HCT116 (cell line): Measurements from ENCODE around the gene ETHE1. TPM values are rescaled to one million over a fixed set of nuclear protein-coding genes. Genes with fewer than 3 reads are reported as not detected.

Source experiments
- ATAC-seq: fragments of 200-7000 bp; cut with Tn5 transposase; 2 replicates; pipeline ENCODE4 v1.9.1; 2020; ENCODE audit warnings: mild to moderate bottlenecking, moderate library complexity
- BruUV-seq: library from RNA; stranded (reverse); fragments of 400-500 nt; replicated peaks from 2 replicates; lab custom pipeline; 2021; lab: Mats Ljungman, UMichigan
- CTCF ChIA-PET: fragments of 300-600 bp; sonication (Branson Sonifier 250); formaldehyde crosslinking; loops from one replicate; lab custom pipeline; 2021; ENCODE audit warnings: antibody characterized with exemption; lab: Charles Lee
- POLR2A ChIA-PET: fragments of 300-600, 350-600 bp; sonication (Branson Sonifier 250); formaldehyde crosslinking; loops from one replicate; lab custom pipeline; 2021; ENCODE audit warnings: antibody characterized with exemption; lab: Charles Lee
- RAD21 ChIA-PET, 2 experiments: fragments of 300-600 bp; sonication (Branson Sonifier 250); formaldehyde crosslinking; loops; one replicate each; lab custom pipeline; 2023; ENCODE audit warnings: low total read pairs in 2 of 2; ENCODE audit not compliant: uncharacterized antibody in 2 of 2, unreplicated experiment in 2 of 2, low non-redundant PET in 1 of 2; lab: Charles Lee
- DNase-seq: peaks from one replicate; pipeline ENCODE4 v3.0.0-alpha.2; 2010; ENCODE audit warnings: low read depth, low spot score
- H2AFZ ChIP-seq: fragments of 200-600 bp; shearing (Covaris generic), sonication (generic); 2 replicates; pipeline ENCODE4 v1.6.1; 2017; ENCODE audit warnings: low read depth, mixed run types, mixed read lengths, antibody characterized with exemption, low read length; ENCODE audit not compliant: poor library complexity, severe bottlenecking
- H3K27ac ChIP-seq: 2 replicates; pipeline ENCODE4 v1.5.1; 2012; ENCODE audit warnings: low read depth, low read length
- H3K27me3 ChIP-seq: fragments of 200-600 bp; sonication (generic); 2 replicates; pipeline ENCODE4 v1.6.1; 2016; ENCODE audit warnings: mixed run types, low read length, mixed read lengths; ENCODE audit not compliant: insufficient read depth
- H3K36me3 ChIP-seq, 2 experiments: fragments of 200-500 bp in 1 of 2; fragments of 200-600 bp in 1 of 2; sonication (Bioruptor generic) in 1 of 2; sonication (generic) in 1 of 2; 2 replicates each; pipeline versions ENCODE4 v1.5.1 to v1.6.1; 2014 to 2016; ENCODE audit warnings: low read length in 2 of 2, inconsistent platforms in 1 of 2, mixed read lengths in 1 of 2, mixed run types in 1 of 2; ENCODE audit not compliant: insufficient read depth in 2 of 2, control insufficient read depth in 1 of 2
- H3K4me1 ChIP-seq, 2 experiments: fragments of 200-600 bp in 1 of 2; sonication (generic) in 1 of 2; 2 replicates each; pipeline versions ENCODE4 v1.5.1 to v1.6.1; 2012 to 2017; ENCODE audit warnings: low read length in 2 of 2, inconsistent platforms in 1 of 2, mild to moderate bottlenecking in 1 of 2, mixed read lengths in 1 of 2, mixed run types in 1 of 2, moderate library complexity in 1 of 2; ENCODE audit not compliant: insufficient read depth in 2 of 2, control insufficient read depth in 1 of 2
- H3K4me2 ChIP-seq: fragments of 200-600 bp; sonication (generic); 2 replicates; pipeline ENCODE4 v1.6.1; 2017; ENCODE audit warnings: mixed run types, low read length, mixed read lengths
- H3K4me3 ChIP-seq, 2 experiments: fragments of 200-600 bp in 1 of 2; sonication (generic) in 1 of 2; replicated peaks in 1 of 2; 2 replicates each; pipeline ENCODE4 v1.5.1; 2011 to 2016; ENCODE audit warnings: low read length in 2 of 2, control low read depth in 1 of 2, low read depth in 1 of 2, mild to moderate bottlenecking in 1 of 2, mixed read lengths in 1 of 2, mixed run types in 1 of 2
- H3K79me2 ChIP-seq: fragments of 200-600 bp; sonication (generic); 2 replicates; pipeline ENCODE4 v1.6.1; 2017; ENCODE audit warnings: mild to moderate bottlenecking, mixed run types, low read length, moderate library complexity, mixed read lengths; ENCODE audit not compliant: insufficient read depth
- H3K9ac ChIP-seq: fragments of 200-600 bp; sonication (generic); 2 replicates; pipeline ENCODE4 v1.6.1; 2016; ENCODE audit warnings: low read length, mixed read lengths
- H3K9me2 ChIP-seq: fragments of 200-600 bp; sonication (generic), shearing (Covaris generic); 2 replicates; pipeline ENCODE4 v1.6.1; 2017; ENCODE audit warnings: mixed run types, mild to moderate bottlenecking, moderate library complexity; ENCODE audit not compliant: insufficient read depth
- H3K9me3 ChIP-seq, 2 experiments: fragments of 200-500 bp in 1 of 2; fragments of 200-600 bp in 1 of 2; sonication (Bioruptor generic) in 1 of 2; sonication (generic) in 1 of 2; 2 replicates each; pipeline ENCODE4 v1.6.1; 2014 to 2017; ENCODE audit warnings: low read length in 2 of 2, mixed read lengths in 2 of 2, inconsistent platforms in 1 of 2, low read depth in 1 of 2, mild to moderate bottlenecking in 1 of 2, mixed run types in 1 of 2, moderate library complexity in 1 of 2; ENCODE audit not compliant: control insufficient read depth in 1 of 2, insufficient read depth in 1 of 2
- H4K20me1 ChIP-seq: fragments of 200-600 bp; sonication (generic), shearing (Covaris generic); 2 replicates; pipeline ENCODE4 v1.6.1; 2017; ENCODE audit warnings: mixed run types, mild to moderate bottlenecking, moderate library complexity; ENCODE audit not compliant: insufficient read depth
- CEBPB ChIP-seq: IDR thresholded peaks from 2 replicates; pipeline ENCODE4 v1.6.1; 2012; ENCODE audit warnings: low read depth
- ELF1 ChIP-seq: IDR thresholded peaks from 2 replicates; pipeline ENCODE4 v1.6.1; 2012; ENCODE audit warnings: low read depth, borderline replicate concordance
- EZH2phosphoT487 ChIP-seq: fragments of 200-600 bp; IDR thresholded peaks from 2 replicates; pipeline ENCODE4 v1.6.1; 2018; ENCODE audit warnings: antibody characterized with exemption, borderline replicate concordance
- MAX ChIP-seq: IDR thresholded peaks from 2 replicates; pipeline ENCODE4 v1.6.1; 2012
- POLR2AphosphoS5 ChIP-seq: IDR thresholded peaks from 2 replicates; pipeline ENCODE4 v1.6.1; 2011; ENCODE audit warnings: mild to moderate bottlenecking, low read depth, low read length, moderate library complexity
- RAD21 ChIP-seq: IDR thresholded peaks from 2 replicates; pipeline ENCODE4 v1.6.1; 2012; ENCODE audit warnings: low read depth, mild to moderate bottlenecking
- SIN3A ChIP-seq: IDR thresholded peaks from 2 replicates; pipeline ENCODE4 v1.6.1; 2012; ENCODE audit warnings: low read depth
- SP1 ChIP-seq: IDR thresholded peaks from 2 replicates; pipeline ENCODE4 v1.6.1; 2012; ENCODE audit warnings: low read depth
- SRF ChIP-seq: IDR thresholded peaks from 2 replicates; pipeline ENCODE4 v1.6.1; 2012; ENCODE audit warnings: low read depth
- ZNF274 ChIP-seq: fragments of 200-500 bp; sonication (Bioruptor generic); IDR thresholded peaks from 2 replicates; pipeline ENCODE4 v1.6.1; 2014; ENCODE audit warnings: mild to moderate bottlenecking, low read depth, low read length, inconsistent platforms
- intact Hi-C: fragments of 100-400 bp; cut with micrococcal nuclease; formaldehyde crosslinking; loops from 2 replicates; pipeline ENCODE4 v1.10.0; 2022
- total RNA-seq: library from RNA; stranded (reverse); gene quantifications from one replicate; pipeline ENCODE4 v1.2.1, GENCODE V29; 2021; ENCODE audit not compliant: unreplicated experiment
- TF ChIP-seq, protein P1 (sequence below): IDR thresholded peaks from 2 replicates; pipeline ENCODE4 v1.6.1; 2012
- TF ChIP-seq, protein P2 (sequence below): IDR thresholded peaks from 2 replicates; pipeline ENCODE4 v1.6.1; 2012; ENCODE audit warnings: low read depth

Gene ETHE1
- total RNA-seq, 1 experiment from 2014 or later = 64.3 TPM

GRCh38 chr19:43525836-43526771, 897 bp downstream of the ETHE1 start:
- peaks cover 41% of the 10 kb centered on the region for H3K79me2 ChIP-seq
- ChIA-PET RAD21 (no interaction called here), CTCF (interaction anchor here (1.2 to 2.3 kb wide), 2 partner anchors 68 to 79 kb away, joined by 4 to 11 read pairs; no protein-coding TSS in a partner anchor), POLR2A (interaction anchor here (1.6 kb wide), 1 partner anchor 92 kb away, joined by 3 read pairs; no protein-coding TSS in a partner anchor)
- H3K9me2 ChIP-seq = no peaks in the 10 kb centered on the region
- H3K27me3 ChIP-seq = no peaks in the 10 kb centered on the region
- H4K20me1 ChIP-seq = no peaks in the 10 kb centered on the region
- intact Hi-C loops = loop anchor here (2.0 kb wide), 1 partner anchor 71 kb away; the partner anchor contains the start of genes IRGQ and ZNF576
- ATAC-seq (peak; percentile 12), DNase-seq (no peak)
- peak overlapping the region; percentile 87 to 100 for H3K4me3 ChIP-seq
- TF ChIP-seq SIN3A (no peak), POLR2AphosphoS5 (peak; percentile 5; the same call in 1 of the 2 replicates)
- H3K36me3 ChIP-seq = no peaks in the 10 kb centered on the region; a peak in 1 of 4 replicates
- H3K4me2 ChIP-seq = peak overlapping the region; percentile 94
- H3K9ac ChIP-seq = peak overlapping the region; percentile 93
- H3K27ac ChIP-seq = peak overlapping the region; percentile 76
- no peaks in the 10 kb centered on the region for H3K9me3 ChIP-seq
- H3K4me1 ChIP-seq = peaks cover 34 to 68% of the 10 kb centered on the region in 2 experiments
- no peak overlapping the region for H2AFZ ChIP-seq
- no TSS peak for BruUV-seq

DNA sequence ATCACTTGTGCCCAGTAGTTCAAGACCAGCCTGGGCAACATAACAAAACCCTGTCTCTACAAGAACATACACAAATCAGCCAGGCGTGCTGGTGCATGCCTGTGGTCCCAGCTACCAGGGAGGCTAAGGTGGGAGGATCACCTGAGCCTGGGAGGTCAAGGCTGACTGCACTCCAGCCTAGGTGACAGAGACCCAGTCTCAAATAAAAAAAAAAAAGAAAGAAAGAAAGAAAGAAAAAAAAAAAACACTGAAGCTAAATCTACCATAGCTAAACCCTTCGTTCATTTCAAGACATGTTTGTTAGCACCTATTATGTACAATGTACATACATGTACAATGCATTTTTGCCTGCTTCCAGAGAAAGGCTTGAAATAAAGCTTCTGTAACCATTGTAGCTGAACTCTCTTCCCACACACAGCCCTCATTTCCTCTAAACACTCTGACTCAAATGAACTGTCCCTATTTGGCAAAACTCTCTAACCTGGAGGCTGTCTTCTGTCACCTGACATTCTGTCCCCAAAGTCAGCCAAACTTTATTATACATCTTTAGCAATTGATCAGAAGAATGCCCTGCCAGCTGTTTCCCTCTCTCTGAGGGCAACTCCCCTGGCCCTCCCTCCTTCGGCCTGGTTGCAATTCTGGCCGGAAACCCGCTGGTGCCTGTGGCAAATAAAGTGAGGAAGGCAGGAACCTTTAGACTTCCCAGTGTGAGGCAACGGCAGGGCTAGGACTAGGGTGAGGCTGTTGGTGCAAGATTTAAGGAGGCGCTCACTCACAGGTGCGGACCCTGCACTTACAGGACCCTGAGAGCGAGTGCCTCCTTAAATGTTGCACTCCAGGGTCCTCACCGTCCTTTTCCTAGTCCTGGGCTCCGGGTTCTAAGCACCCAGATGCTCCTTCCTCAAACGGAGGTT, 1.8 kb downstream of the ETHE1 start:
- Histone ChIP-seq H3K4me3 (peak overlapping the region; percentile 87 to 100), H3K36me3 (no peaks in the 10 kb centered on the region; a peak in 1 of 4 replicates), H3K9me2 (no peaks in the 10 kb centered on the region), H3K4me2 (peak overlapping the region; percentile 94), H2AFZ (no peak overlapping the region), H3K9me3 (no peaks in the 10 kb centered on the region), H3K9ac (peak overlapping the region; percentile 93), H4K20me1 (no peaks in the 10 kb centered on the region), H3K79me2 (peaks cover 41% of the 10 kb centered on the region), H3K4me1 (peaks cover 34 to 64% of the 10 kb centered on the region in 2 experiments), H3K27me3 (no peaks in the 10 kb centered on the region), H3K27ac (peak overlapping the region; percentile 76)
- BruUV-seq = no TSS peak
- POLR2A ChIA-PET = interaction anchor here (1.1 kb wide), 1 partner anchor 86 kb away, joined by 5 read pairs; no protein-coding TSS in a partner anchor
- intact Hi-C loops = no loop called here
- RAD21 ChIA-PET = interaction anchor here (0.7 to 1.5 kb wide), 2 partner anchors 78 to 243 kb away, joined by 3 to 5 read pairs; no protein-coding TSS in a partner anchor
- CTCF ChIA-PET = interaction anchor here (1.0 to 2.3 kb wide), 4 partner anchors 28 to 78 kb away, joined by 3 to 11 read pairs (median 4); no protein-coding TSS in a partner anchor
- ATAC-seq (peak; percentile 63), DNase-seq (peak; percentile 57)
- no peak for TF ChIP-seq ZNF274
- no peak for TF ChIP-seq SRF
- peak; percentile 39; the same call in 1 of the 2 replicates for TF ChIP-seq MAX
- TF ChIP-seq EZH2phosphoT487 = no peak
- peak; percentile 82 for TF ChIP-seq SP1
- peak; percentile 72; the same call in 1 of the 2 replicates for TF ChIP-seq CEBPB
- TF ChIP-seq, protein P1, sequence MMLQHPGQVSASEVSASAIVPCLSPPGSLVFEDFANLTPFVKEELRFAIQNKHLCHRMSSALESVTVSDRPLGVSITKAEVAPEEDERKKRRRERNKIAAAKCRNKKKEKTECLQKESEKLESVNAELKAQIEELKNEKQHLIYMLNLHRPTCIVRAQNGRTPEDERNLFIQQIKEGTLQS = no peak
- no peak for TF ChIP-seq ELF1
- TF ChIP-seq, protein P2, sequence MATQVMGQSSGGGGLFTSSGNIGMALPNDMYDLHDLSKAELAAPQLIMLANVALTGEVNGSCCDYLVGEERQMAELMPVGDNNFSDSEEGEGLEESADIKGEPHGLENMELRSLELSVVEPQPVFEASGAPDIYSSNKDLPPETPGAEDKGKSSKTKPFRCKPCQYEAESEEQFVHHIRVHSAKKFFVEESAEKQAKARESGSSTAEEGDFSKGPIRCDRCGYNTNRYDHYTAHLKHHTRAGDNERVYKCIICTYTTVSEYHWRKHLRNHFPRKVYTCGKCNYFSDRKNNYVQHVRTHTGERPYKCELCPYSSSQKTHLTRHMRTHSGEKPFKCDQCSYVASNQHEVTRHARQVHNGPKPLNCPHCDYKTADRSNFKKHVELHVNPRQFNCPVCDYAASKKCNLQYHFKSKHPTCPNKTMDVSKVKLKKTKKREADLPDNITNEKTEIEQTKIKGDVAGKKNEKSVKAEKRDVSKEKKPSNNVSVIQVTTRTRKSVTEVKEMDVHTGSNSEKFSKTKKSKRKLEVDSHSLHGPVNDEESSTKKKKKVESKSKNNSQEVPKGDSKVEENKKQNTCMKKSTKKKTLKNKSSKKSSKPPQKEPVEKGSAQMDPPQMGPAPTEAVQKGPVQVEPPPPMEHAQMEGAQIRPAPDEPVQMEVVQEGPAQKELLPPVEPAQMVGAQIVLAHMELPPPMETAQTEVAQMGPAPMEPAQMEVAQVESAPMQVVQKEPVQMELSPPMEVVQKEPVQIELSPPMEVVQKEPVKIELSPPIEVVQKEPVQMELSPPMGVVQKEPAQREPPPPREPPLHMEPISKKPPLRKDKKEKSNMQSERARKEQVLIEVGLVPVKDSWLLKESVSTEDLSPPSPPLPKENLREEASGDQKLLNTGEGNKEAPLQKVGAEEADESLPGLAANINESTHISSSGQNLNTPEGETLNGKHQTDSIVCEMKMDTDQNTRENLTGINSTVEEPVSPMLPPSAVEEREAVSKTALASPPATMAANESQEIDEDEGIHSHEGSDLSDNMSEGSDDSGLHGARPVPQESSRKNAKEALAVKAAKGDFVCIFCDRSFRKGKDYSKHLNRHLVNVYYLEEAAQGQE = no peak
- no peak for TF ChIP-seq RAD21
